ENCODE results near the gene MYLK4.

MYLK4 gene

GRCh38 chr6:2784930-2785329 lies 34.2 kb upstream of the MYLK4 start:
- Mint-ChIP-seq H3K4me1 (ENCODE audit: low read depth) (peaks cover 7% of the 10 kb centered on the region), H3K9me3 (no peaks in the 10 kb centered on the region), H3K4me3 (no peak overlapping the region), H3K27ac (no peak overlapping the region), H3K27me3 (ENCODE audit: low read depth) (no peaks in the 10 kb centered on the region), H3K36me3 (ENCODE audit: low read depth) (peaks cover 35% of the 10 kb centered on the region)

- H3K4me3 Mint-ChIP-seq: no peak overlapping the region
- peaks cover 39% of the 10 kb centered on the region for H3K36me3 Mint-ChIP-seq (ENCODE audit: low read depth)
- no peaks in the 10 kb centered on the region for H3K9me3 Mint-ChIP-seq
Observed at GRCh38 chr6:2784061-2784460, 33.3 kb upstream of the MYLK4 start.

GRCh38 chr6:2783188-2783963 lies 32.7 kb upstream of the MYLK4 start:
- peaks cover 41% of the 10 kb centered on the region for H3K36me3 Mint-ChIP-seq (ENCODE audit: low read depth)
- H3K4me1 Mint-ChIP-seq (ENCODE audit: low read depth): peaks cover 10% of the 10 kb centered on the region
- H3K4me3 Mint-ChIP-seq: no peak overlapping the region
- H3K27me3 Mint-ChIP-seq (ENCODE audit: low read depth): no peaks in the 10 kb centered on the region
- H3K27ac Mint-ChIP-seq: no peak overlapping the region
- H3K9me3 Mint-ChIP-seq: no peaks in the 10 kb centered on the region

More at GRCh38 chr6:2784061-2784460, 33.3 kb upstream of the MYLK4 start:
- Mint-ChIP-seq H3K27ac (no peak overlapping the region), H3K27me3 (ENCODE audit: low read depth) (no peaks in the 10 kb centered on the region), H3K4me1 (ENCODE audit: low read depth) (peaks cover 9% of the 10 kb centered on the region)

- Mint-ChIP-seq H3K4me1 (ENCODE audit: low read depth) (peaks cover 10% of the 10 kb centered on the region), H3K36me3 (ENCODE audit: low read depth) (peaks cover 39% of the 10 kb centered on the region), H3K4me3 (no peak overlapping the region), H3K27ac (no peak overlapping the region), H3K9me3 (no peaks in the 10 kb centered on the region), H3K27me3 (ENCODE audit: low read depth) (no peaks in the 10 kb centered on the region)
Observed at GRCh38 chr6:2782825-2783187, 32.1 kb upstream of the MYLK4 start.

- Mint-ChIP-seq H3K27ac (no peak overlapping the region), H3K4me1 (ENCODE audit: low read depth) (peaks cover 12% of the 10 kb centered on the region), H3K9me3 (no peaks in the 10 kb centered on the region), H3K36me3 (ENCODE audit: low read depth) (peaks cover 39% of the 10 kb centered on the region), H3K4me3 (no peak overlapping the region), H3K27me3 (ENCODE audit: low read depth) (no peaks in the 10 kb centered on the region)
Observed at GRCh38 chr6:2782356-2782708, 31.6 kb upstream of the MYLK4 start.

GRCh38 chr6:2781685-2782355 lies 31.1 kb upstream of the MYLK4 start:
- no peak overlapping the region for H3K27ac Mint-ChIP-seq
- no peak overlapping the region for H3K4me3 Mint-ChIP-seq
- H3K36me3 Mint-ChIP-seq (ENCODE audit: low read depth): peaks cover 36% of the 10 kb centered on the region
- peaks cover 12% of the 10 kb centered on the region for H3K4me1 Mint-ChIP-seq (ENCODE audit: low read depth)
- no peaks in the 10 kb centered on the region for H3K9me3 Mint-ChIP-seq
- no peaks in the 10 kb centered on the region for H3K27me3 Mint-ChIP-seq (ENCODE audit: low read depth)

- H3K27me3 Mint-ChIP-seq (ENCODE audit: low read depth): no peaks in the 10 kb centered on the region
- H3K4me1 Mint-ChIP-seq (ENCODE audit: low read depth): peaks cover 17% of the 10 kb centered on the region
- no peak overlapping the region for H3K27ac Mint-ChIP-seq
- H3K4me3 Mint-ChIP-seq: no peak overlapping the region
- H3K9me3 Mint-ChIP-seq: no peaks in the 10 kb centered on the region
- H3K36me3 Mint-ChIP-seq (ENCODE audit: low read depth): peaks cover 35% of the 10 kb centered on the region
Observed at GRCh38 chr6:2780102-2780737, 29.5 kb upstream of the MYLK4 start.

GRCh38 chr6:2777249-2777648 lies 26.5 kb upstream of the MYLK4 start:
- no peaks in the 10 kb centered on the region for H3K27me3 Mint-ChIP-seq (ENCODE audit: low read depth)
- H3K9me3 Mint-ChIP-seq: no peaks in the 10 kb centered on the region
- H3K36me3 Mint-ChIP-seq (ENCODE audit: low read depth): peaks cover 32% of the 10 kb centered on the region
- H3K4me1 Mint-ChIP-seq (ENCODE audit: low read depth): peaks cover 19% of the 10 kb centered on the region
- H3K4me3 Mint-ChIP-seq: no peak overlapping the region
- H3K27ac Mint-ChIP-seq: no peak overlapping the region

GRCh38 chr6:2775003-2775402 lies 24.3 kb upstream of the MYLK4 start:
- H3K4me1 Mint-ChIP-seq (ENCODE audit: low read depth): peaks cover 20% of the 10 kb centered on the region
- no peaks in the 10 kb centered on the region for H3K9me3 Mint-ChIP-seq
- H3K36me3 Mint-ChIP-seq (ENCODE audit: low read depth): peaks cover 29% of the 10 kb centered on the region
- H3K27me3 Mint-ChIP-seq (ENCODE audit: low read depth): no peaks in the 10 kb centered on the region
- no peak overlapping the region for H3K27ac Mint-ChIP-seq
- no peak overlapping the region for H3K4me3 Mint-ChIP-seq

- Mint-ChIP-seq H3K27ac (no peak overlapping the region), H3K27me3 (ENCODE audit: low read depth) (no peaks in the 10 kb centered on the region), H3K9me3 (no peaks in the 10 kb centered on the region), H3K36me3 (ENCODE audit: low read depth) (peaks cover 31% of the 10 kb centered on the region), H3K4me1 (ENCODE audit: low read depth) (peaks cover 29% of the 10 kb centered on the region), H3K4me3 (no peak overlapping the region)
Observed at GRCh38 chr6:2773449-2773848, 22.7 kb upstream of the MYLK4 start.

GRCh38 chr6:2772840-2773239 lies 22.1 kb upstream of the MYLK4 start:
- Mint-ChIP-seq H3K9me3 (no peaks in the 10 kb centered on the region), H3K27me3 (ENCODE audit: low read depth) (no peaks in the 10 kb centered on the region), H3K4me1 (ENCODE audit: low read depth) (peaks cover 34% of the 10 kb centered on the region), H3K4me3 (no peak overlapping the region), H3K27ac (no peak overlapping the region), H3K36me3 (ENCODE audit: low read depth) (peaks cover 34% of the 10 kb centered on the region)

GRCh38 chr6:2771079-2771478 lies 20.4 kb upstream of the MYLK4 start:
- Mint-ChIP-seq H3K4me1 (ENCODE audit: low read depth) (peaks cover 34% of the 10 kb centered on the region), H3K4me3 (no peak overlapping the region), H3K36me3 (ENCODE audit: low read depth) (peaks cover 33% of the 10 kb centered on the region), H3K9me3 (no peaks in the 10 kb centered on the region), H3K27me3 (ENCODE audit: low read depth) (no peaks in the 10 kb centered on the region), H3K27ac (no peak overlapping the region)

GRCh38 chr6:2770171-2770570 lies 19.4 kb upstream of the MYLK4 start:
- Mint-ChIP-seq H3K4me3 (no peak overlapping the region), H3K36me3 (ENCODE audit: low read depth) (peaks cover 31% of the 10 kb centered on the region), H3K27ac (no peak overlapping the region), H3K4me1 (ENCODE audit: low read depth) (peaks cover 33% of the 10 kb centered on the region), H3K27me3 (ENCODE audit: low read depth) (no peaks in the 10 kb centered on the region), H3K9me3 (no peaks in the 10 kb centered on the region)

GRCh38 chr6:2768696-2769095 lies 18.0 kb upstream of the MYLK4 start:
- H3K4me1 Mint-ChIP-seq (ENCODE audit: low read depth): peaks cover 37% of the 10 kb centered on the region
- no peaks in the 10 kb centered on the region for H3K27me3 Mint-ChIP-seq (ENCODE audit: low read depth)
- H3K27ac Mint-ChIP-seq: no peak overlapping the region
- peak overlapping the region; percentile 87 for H3K4me3 Mint-ChIP-seq
- peaks cover 23% of the 10 kb centered on the region for H3K36me3 Mint-ChIP-seq (ENCODE audit: low read depth)
- no peaks in the 10 kb centered on the region for H3K9me3 Mint-ChIP-seq

Data from T-helper 1 cell treated with Interleukin-12 subunit alpha and Interleukin-12 subunit beta and Interleukin-4 antibody, amounts not matched to agents 30 μg/mL and 1 μg/mL, for 36 hours (primary cell).